Ishikawa (cell line): ENCODE data around the gene MBD3L4.

Experiments
- CEBPB ChIP-seq: IDR thresholded peaks from 2 replicates; pipeline ENCODE4 v1.6.1; 2012
- CREB1 ChIP-seq: IDR thresholded peaks from 2 replicates; pipeline ENCODE4 v1.6.1; 2012; ENCODE audit warnings: low read depth
- EGR1 ChIP-seq: IDR thresholded peaks from 2 replicates; pipeline ENCODE4 v1.6.1; 2012
- EP300 ChIP-seq: IDR thresholded peaks from 2 replicates; pipeline ENCODE4 v1.6.1; 2012; ENCODE audit warnings: borderline replicate concordance
- FOXM1 ChIP-seq: IDR thresholded peaks from 2 replicates; pipeline ENCODE4 v1.6.1; 2012; ENCODE audit warnings: low read depth, borderline replicate concordance
- NFIC ChIP-seq: IDR thresholded peaks from 2 replicates; pipeline ENCODE4 v1.6.1; 2012
- RAD21 ChIP-seq: IDR thresholded peaks from 2 replicates; pipeline ENCODE4 v1.6.1; 2012; ENCODE audit warnings: low read depth
- TAF1 ChIP-seq: IDR thresholded peaks from 2 replicates; pipeline ENCODE4 v1.6.1; 2012; ENCODE audit warnings: low read depth, mild to moderate bottlenecking
- TCF12 ChIP-seq: IDR thresholded peaks from 2 replicates; pipeline ENCODE4 v1.6.1; 2012; ENCODE audit warnings: low read depth
- TEAD4 ChIP-seq: IDR thresholded peaks from 2 replicates; pipeline ENCODE4 v1.6.1; 2012
- USF1 ChIP-seq: IDR thresholded peaks from 2 replicates; pipeline ENCODE4 v1.6.1; 2012
- YY1 ChIP-seq: IDR thresholded peaks from 2 replicates; pipeline ENCODE4 v1.6.1; 2012; ENCODE audit warnings: low read depth
- ZBTB7A ChIP-seq: IDR thresholded peaks from 2 replicates; pipeline ENCODE4 v1.6.1; 2012; ENCODE audit warnings: low read depth
- TF ChIP-seq, protein P1 (sequence below): IDR thresholded peaks from 2 replicates; pipeline ENCODE4 v1.6.1; 2012
- TF ChIP-seq, protein P2 (sequence below): IDR thresholded peaks from 2 replicates; pipeline ENCODE4 v1.6.1; 2012; ENCODE audit warnings: low read depth, mild to moderate bottlenecking

The MBD3L4 gene

DNA sequence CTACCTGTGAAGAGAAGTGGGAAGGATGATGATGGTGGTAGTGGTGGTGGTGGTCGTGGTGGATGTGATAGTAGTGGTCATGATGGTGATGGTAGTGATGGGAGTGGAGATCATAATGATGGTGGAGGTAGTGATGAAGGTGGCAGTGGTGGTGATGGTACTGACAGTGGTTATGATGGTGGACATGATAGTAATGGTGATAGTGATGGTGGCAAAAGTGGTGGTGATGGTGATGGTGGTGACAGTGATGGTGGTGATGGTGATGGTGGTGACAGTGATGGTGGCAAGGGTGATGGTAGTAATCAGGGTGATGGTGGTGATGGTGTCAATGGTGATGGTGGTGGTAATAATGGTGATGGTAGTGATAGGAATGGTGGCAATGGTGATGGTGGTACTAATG, 44.9 kb downstream of the MBD3L4 start:
- TF ChIP-seq RAD21, result no peak
- TF ChIP-seq TAF1, result no peak
- TF ChIP-seq TCF12, result no peak
- TF ChIP-seq, protein P1, sequence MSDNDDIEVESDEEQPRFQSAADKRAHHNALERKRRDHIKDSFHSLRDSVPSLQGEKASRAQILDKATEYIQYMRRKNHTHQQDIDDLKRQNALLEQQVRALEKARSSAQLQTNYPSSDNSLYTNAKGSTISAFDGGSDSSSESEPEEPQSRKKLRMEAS, result no peak
- TF ChIP-seq FOXM1, result no peak
- no peak for TF ChIP-seq USF1
- TF ChIP-seq CREB1, result no peak
- no peak for TF ChIP-seq EGR1
- no peak for TF ChIP-seq EP300
- no peak for TF ChIP-seq YY1
- TF ChIP-seq CEBPB, result no peak
- no peak for TF ChIP-seq TEAD4
- no peak for TF ChIP-seq NFIC
- TF ChIP-seq, protein P2, sequence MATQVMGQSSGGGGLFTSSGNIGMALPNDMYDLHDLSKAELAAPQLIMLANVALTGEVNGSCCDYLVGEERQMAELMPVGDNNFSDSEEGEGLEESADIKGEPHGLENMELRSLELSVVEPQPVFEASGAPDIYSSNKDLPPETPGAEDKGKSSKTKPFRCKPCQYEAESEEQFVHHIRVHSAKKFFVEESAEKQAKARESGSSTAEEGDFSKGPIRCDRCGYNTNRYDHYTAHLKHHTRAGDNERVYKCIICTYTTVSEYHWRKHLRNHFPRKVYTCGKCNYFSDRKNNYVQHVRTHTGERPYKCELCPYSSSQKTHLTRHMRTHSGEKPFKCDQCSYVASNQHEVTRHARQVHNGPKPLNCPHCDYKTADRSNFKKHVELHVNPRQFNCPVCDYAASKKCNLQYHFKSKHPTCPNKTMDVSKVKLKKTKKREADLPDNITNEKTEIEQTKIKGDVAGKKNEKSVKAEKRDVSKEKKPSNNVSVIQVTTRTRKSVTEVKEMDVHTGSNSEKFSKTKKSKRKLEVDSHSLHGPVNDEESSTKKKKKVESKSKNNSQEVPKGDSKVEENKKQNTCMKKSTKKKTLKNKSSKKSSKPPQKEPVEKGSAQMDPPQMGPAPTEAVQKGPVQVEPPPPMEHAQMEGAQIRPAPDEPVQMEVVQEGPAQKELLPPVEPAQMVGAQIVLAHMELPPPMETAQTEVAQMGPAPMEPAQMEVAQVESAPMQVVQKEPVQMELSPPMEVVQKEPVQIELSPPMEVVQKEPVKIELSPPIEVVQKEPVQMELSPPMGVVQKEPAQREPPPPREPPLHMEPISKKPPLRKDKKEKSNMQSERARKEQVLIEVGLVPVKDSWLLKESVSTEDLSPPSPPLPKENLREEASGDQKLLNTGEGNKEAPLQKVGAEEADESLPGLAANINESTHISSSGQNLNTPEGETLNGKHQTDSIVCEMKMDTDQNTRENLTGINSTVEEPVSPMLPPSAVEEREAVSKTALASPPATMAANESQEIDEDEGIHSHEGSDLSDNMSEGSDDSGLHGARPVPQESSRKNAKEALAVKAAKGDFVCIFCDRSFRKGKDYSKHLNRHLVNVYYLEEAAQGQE, result no peak
- TF ChIP-seq ZBTB7A, result no peak

DNA sequence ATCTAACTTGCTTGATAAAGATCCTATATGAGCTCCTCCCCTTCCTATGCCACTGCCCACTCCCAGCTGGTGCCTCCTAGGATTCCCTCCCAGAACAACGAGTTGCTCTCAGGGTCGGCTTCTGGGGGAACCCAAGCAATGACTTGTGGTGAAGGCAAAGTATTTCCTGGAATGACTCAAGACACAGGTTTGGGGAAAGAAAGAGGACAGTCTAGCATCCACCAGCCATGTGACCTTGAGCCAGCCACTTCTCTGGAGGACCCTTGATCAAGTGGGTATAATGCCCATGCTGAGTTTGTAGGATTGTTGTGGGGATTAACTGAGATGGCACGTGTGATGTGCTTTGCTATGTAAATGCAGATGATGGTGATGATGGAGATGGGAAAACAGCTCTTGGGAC, 51.7 kb downstream of the MBD3L4 start:
- TF ChIP-seq CREB1 (no peak), FOXM1 (no peak), CEBPB (no peak), TEAD4 (no peak), EGR1 (no peak), RAD21 (no peak), USF1 (no peak), YY1 (no peak), TCF12 (no peak), EP300 (no peak)

GRCh38 chr19:6987850-6988249, 52.1 kb downstream of the MBD3L4 start:
- no peak for TF ChIP-seq NFIC
- no peak for TF ChIP-seq ZBTB7A
- no peak for TF ChIP-seq TAF1
- no peak for TF ChIP-seq RAD21
- TF ChIP-seq, protein P1, result no peak
- no peak for TF ChIP-seq CEBPB
- no peak for TF ChIP-seq EP300
- TF ChIP-seq TCF12, result no peak
- no peak for TF ChIP-seq TEAD4
- no peak for TF ChIP-seq USF1
- no peak for TF ChIP-seq CREB1
- no peak for TF ChIP-seq EGR1
- no peak for TF ChIP-seq FOXM1
- TF ChIP-seq, protein P2, result no peak
- no peak for TF ChIP-seq YY1
